Esophagus muscularis mucosa (tissue), 3 donors: ENCODE results near the gene DGKD.

Experiments
- POLR2AphosphoS5 ChIP-seq, 2 donors: sonication (generic); formaldehyde crosslinking; IDR thresholded peaks; one replicate each; pipeline ENCODE4 v1.6.1; 2017; ENCODE audit warnings: antibody characterized with exemption in 2 of 2
- TF ChIP-seq, protein P1 (sequence below), 3 experiments: fragments of 200-600 bp in 2 of 3; fragments of 450-650 bp in 1 of 3; sonication (generic) in 2 of 3; IDR thresholded peaks; one replicate each; pipeline ENCODE4 v1.5.1; 2017 to 2019; ENCODE audit warnings: antibody characterized with exemption in 3 of 3, mild to moderate bottlenecking in 2 of 3, moderate library complexity in 1 of 3

DNA sequence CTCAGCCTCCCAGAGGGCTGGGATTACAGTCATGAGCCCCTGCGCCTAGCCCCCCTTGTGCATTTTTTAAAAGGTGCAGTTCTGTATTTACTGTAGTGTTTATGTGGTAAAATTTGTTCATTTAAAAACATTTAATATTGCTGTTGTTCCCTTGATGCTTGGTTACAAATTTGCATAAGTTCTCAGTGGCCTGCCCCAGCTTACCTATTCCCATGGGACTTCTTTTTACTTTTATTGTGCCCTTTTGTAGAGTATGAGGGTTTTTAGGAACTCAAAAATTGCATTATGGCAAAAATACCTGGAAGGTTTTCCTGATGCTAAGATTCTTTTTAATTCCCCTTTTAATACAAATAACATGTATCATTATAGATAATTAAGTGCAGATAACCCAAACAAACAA, 63.0 kb downstream of the DGKD start:
- TF ChIP-seq, protein P1, sequence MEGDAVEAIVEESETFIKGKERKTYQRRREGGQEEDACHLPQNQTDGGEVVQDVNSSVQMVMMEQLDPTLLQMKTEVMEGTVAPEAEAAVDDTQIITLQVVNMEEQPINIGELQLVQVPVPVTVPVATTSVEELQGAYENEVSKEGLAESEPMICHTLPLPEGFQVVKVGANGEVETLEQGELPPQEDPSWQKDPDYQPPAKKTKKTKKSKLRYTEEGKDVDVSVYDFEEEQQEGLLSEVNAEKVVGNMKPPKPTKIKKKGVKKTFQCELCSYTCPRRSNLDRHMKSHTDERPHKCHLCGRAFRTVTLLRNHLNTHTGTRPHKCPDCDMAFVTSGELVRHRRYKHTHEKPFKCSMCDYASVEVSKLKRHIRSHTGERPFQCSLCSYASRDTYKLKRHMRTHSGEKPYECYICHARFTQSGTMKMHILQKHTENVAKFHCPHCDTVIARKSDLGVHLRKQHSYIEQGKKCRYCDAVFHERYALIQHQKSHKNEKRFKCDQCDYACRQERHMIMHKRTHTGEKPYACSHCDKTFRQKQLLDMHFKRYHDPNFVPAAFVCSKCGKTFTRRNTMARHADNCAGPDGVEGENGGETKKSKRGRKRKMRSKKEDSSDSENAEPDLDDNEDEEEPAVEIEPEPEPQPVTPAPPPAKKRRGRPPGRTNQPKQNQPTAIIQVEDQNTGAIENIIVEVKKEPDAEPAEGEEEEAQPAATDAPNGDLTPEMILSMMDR (IDR thresholded peaks at IDR 0.05): no peak
- no peak for TF ChIP-seq POLR2AphosphoS5 (IDR thresholded peaks at IDR 0.05)
